Mammary epithelial cell (primary cell): ENCODE data around the gene ZC3H7A.

Experiments used
- EZH2 ChIP-seq: IDR thresholded peaks from 2 replicates; pipeline ENCODE4 v1.6.1; 2012; ENCODE audit warnings: low read length, inconsistent platforms, borderline replicate concordance
- TF ChIP-seq, protein P1 (sequence below), 2 donors: IDR thresholded peaks in 1 of 2; conservative IDR thresholded peaks in 1 of 2; 2 replicates each; pipeline ENCODE4 v1.5.1; 2011 to 2012; ENCODE audit warnings: inconsistent platforms in 2 of 2, low read length in 2 of 2, mild to moderate bottlenecking in 2 of 2, control low read depth in 1 of 2, low read depth in 1 of 2; ENCODE audit not compliant: insufficient read depth in 1 of 2; ENCODE audit errors: extremely low read depth in 1 of 2

DNA sequence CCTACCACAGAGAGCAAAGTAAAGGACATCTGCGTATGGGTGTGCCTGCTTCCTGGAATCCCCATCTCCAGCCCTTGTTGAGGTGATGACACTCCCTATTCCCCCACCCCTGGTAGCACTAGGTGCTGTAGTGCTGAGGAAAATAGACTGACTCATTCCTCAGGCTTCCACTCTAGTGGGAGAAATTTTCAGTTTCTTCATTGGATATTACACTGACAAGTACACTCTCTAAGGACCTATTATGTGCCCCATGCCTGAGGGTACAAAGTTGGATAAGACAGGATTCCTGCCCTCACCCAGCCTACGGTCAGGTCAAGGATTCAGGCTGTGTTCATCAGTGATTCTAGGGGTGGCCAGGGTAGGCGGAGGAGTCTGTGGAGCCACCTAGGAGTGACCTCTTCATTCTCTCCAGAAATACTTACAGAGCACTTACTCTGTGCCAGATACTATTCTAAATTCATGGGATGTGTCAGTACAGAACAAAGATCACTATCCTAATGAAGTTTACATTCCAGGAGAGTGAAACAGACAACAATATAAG lies 4.5 kb upstream of the ZC3H7A start:
- TF ChIP-seq, protein P1, sequence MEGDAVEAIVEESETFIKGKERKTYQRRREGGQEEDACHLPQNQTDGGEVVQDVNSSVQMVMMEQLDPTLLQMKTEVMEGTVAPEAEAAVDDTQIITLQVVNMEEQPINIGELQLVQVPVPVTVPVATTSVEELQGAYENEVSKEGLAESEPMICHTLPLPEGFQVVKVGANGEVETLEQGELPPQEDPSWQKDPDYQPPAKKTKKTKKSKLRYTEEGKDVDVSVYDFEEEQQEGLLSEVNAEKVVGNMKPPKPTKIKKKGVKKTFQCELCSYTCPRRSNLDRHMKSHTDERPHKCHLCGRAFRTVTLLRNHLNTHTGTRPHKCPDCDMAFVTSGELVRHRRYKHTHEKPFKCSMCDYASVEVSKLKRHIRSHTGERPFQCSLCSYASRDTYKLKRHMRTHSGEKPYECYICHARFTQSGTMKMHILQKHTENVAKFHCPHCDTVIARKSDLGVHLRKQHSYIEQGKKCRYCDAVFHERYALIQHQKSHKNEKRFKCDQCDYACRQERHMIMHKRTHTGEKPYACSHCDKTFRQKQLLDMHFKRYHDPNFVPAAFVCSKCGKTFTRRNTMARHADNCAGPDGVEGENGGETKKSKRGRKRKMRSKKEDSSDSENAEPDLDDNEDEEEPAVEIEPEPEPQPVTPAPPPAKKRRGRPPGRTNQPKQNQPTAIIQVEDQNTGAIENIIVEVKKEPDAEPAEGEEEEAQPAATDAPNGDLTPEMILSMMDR (conservative IDR thresholded peaks at IDR 0.05 in 1 of 2, IDR thresholded peaks at IDR 0.05 in 1 of 2; ENCODE audit: extremely low read depth in 1 of 2, insufficient read depth in 1 of 2, low read depth in 1 of 2, low read length in 2 of 2) = no peak
- no peak for TF ChIP-seq EZH2
